ENCODE data around the gene PMEPA1.

- TF ChIP-seq POLR2A (IDR thresholded peaks at IDR 0.05) (no peak), CTCF (IDR thresholded peaks at IDR 0.05) (no peak)
Observed at GRCh38 chr20:57664476-57664875, 45.3 kb downstream of the PMEPA1 start.
